Measurements from ENCODE around the gene PCYT2.

The PCYT2 gene

DNA sequence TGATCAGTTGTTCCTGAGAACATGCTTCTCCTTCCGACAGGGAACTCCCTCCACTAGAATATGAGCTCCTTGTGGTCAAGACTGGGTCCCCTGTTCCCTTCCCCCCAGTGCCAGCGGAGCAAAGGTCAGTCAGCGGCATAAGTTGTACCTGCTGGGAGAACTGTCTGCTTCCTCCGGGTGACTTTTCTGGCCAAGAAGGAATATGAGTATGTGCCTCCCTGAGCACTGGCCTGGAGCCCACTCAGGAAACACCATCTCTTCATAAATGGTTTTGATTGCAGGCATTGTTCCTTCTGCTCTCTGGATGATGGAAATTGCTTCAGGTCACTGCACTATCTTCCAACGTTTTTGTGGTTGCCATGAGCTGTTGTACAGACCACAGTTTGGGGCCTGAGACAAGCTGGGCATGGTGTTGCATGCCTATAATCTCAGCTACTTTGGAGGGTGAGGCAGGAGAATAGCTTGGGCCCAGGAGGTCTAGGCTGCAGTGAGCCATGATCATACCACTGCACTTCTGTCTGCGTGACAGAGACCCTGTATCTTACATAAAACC is 48.0 kb downstream of the PCYT2 start:
- no peak for TF ChIP-seq JUND (IDR thresholded peaks at IDR 0.05; ENCODE audit: low read depth)
- no peak for DNase-seq (ENCODE audit: low read depth in 1 of 2, low spot score in 1 of 2)
- in situ Hi-C loops (cut with HindIII; ENCODE audit: low pct_unique_long_range_greater_than_20kb, low sequenced_read_pairs): no loop called here

DNA sequence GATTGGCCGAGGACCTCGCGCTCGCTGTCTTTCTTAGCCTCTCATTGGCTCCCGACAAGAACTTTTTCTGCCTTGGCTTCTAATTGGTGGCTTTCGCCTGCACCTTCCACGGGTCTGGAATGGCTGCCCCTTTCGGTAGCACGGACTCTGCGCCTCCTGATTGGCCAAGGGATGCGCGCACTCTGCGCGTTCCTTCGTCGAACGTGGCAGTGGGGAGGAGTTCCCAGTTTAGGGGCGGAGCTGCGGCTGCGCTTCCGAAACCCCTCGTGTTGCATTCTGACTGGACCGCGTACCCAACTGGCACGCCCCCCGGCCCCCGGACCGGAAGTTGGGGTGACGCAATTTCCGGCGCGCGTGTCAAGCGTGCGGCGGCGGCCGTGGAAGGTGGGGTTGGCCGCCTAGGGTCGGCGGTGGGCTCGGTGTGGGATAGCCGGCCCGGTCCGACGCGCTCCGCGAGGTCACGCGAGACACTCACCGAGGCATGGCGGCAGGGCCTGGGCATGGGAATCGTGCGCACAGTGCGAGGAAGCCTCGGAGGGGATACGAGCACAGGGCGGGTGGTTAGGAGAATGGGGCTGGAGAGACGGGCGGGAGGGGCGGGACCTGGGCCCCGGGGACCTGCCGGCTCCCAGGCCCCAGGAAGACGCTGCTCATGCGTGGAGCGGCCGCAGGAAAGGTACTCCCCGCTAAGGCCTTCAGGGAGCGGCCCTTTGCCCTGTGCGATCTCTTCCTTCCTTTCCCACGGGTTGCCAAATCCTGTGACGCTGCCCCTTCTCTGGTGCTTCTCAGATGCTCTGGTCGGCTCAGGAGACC is 50.2 kb downstream of the PCYT2 start:
- TF ChIP-seq JUND (IDR thresholded peaks at IDR 0.05; ENCODE audit: low read depth): no peak
- in situ Hi-C loops (cut with HindIII; ENCODE audit: low pct_unique_long_range_greater_than_20kb, low sequenced_read_pairs): no loop called here
- peak; percentile 100 for DNase-seq (ENCODE audit: low read depth in 1 of 2, low spot score in 1 of 2)

DNA sequence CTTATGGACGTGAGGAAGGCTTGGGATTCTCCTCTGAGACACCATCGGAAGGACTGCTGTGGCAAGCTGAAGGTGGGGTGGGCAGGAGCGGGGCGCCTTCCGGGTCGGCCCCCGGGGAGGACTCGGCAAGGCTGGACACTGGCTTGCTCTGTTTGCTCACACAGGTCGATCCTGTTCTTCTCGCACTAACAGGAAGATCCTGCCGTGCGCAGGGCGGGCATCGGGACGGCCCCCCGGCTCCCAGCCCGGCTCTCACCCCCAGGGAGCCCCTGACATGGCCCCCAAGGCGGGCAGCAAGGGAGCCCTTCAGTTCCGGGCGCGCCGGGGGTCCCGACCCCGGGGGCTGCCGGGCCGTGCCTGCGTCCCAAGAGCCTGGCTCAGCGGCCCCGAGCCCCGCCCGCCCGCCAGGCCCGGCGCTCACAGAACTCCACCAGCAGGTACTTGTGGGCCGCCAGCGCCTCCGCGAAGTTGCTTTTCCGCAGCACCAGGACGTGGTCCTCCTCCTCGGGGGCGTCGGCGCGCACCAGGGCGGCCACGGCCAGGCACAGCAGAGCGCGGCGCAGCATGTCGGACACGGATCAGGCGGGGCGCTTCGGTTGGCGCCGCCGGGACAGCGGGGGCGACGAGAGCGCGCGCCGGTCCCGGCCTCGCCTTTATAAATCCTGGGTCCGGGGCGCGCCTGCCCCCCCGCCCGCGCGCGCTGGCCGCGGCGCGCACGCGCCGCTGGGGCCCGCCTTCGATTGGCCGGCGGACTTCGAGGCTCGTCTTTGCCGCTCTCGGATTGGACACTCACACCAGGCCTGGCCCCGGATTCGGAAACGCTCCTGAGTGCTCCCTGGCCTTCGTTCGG is 51.1 kb downstream of the PCYT2 start, which contains the start of gene P4HB:
Gene P4HB, minus strand, starts transcription at position 630 of the 850 bp plus-strand sequence. Its CDS starts 64 bp downstream, at position 566.
- no peak for TF ChIP-seq JUND (IDR thresholded peaks at IDR 0.05; ENCODE audit: low read depth)
- in situ Hi-C loops (cut with HindIII; ENCODE audit: low pct_unique_long_range_greater_than_20kb, low sequenced_read_pairs): no loop called here
- peak in 1 of 2 experiments; percentile 75 for DNase-seq (ENCODE audit: low read depth in 1 of 2, low spot score in 1 of 2)

DNA sequence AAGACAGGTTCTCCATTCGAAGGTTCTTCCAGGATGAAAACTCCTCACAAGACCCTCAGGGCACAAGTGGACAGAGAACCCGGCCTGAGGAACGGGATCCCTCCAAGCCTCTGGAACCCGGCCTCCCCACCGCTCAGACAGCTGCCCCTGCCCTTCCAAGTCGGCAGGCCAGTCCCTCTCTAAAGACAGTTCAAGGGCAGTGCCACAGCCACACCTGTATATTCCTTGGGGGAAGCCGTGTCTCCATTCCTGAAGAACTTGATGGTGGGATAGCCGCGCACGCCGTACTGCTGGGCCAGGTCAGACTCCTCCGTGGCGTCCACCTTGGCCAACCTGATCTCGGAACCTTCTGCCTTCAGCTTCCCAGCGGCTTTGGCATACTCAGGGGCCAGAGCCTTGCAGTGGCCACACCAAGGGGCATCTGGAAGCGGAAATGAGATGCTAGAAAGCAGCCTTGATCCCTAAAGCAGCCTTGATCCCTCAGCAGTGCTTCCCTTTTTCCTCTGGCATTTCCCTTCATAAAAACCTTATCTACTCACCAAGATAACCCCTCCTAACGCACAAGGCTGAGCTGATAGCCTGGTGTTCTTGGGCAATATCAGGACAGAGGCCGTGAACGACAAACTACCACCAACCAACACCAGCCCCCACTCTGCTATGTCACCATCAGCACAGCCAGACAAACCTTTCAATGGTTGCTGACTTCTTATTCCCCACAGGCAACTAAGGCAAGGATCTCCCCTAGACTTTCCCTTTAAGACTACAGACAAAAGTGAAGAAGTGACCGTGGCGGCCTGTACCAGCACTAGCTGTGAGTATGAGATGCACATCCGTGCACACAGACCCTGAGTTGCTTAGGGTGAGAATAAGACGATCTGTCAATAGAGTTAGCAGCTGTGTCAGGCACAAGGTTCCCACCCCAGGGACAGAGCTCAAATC is 52.0 kb downstream of the PCYT2 start:
- TF ChIP-seq JUND (IDR thresholded peaks at IDR 0.05; ENCODE audit: low read depth): no peak
- DNase-seq (ENCODE audit: low read depth in 1 of 2, low spot score in 1 of 2): no peak
- in situ Hi-C loops (cut with HindIII; ENCODE audit: low pct_unique_long_range_greater_than_20kb, low sequenced_read_pairs): no loop called here

DNA sequence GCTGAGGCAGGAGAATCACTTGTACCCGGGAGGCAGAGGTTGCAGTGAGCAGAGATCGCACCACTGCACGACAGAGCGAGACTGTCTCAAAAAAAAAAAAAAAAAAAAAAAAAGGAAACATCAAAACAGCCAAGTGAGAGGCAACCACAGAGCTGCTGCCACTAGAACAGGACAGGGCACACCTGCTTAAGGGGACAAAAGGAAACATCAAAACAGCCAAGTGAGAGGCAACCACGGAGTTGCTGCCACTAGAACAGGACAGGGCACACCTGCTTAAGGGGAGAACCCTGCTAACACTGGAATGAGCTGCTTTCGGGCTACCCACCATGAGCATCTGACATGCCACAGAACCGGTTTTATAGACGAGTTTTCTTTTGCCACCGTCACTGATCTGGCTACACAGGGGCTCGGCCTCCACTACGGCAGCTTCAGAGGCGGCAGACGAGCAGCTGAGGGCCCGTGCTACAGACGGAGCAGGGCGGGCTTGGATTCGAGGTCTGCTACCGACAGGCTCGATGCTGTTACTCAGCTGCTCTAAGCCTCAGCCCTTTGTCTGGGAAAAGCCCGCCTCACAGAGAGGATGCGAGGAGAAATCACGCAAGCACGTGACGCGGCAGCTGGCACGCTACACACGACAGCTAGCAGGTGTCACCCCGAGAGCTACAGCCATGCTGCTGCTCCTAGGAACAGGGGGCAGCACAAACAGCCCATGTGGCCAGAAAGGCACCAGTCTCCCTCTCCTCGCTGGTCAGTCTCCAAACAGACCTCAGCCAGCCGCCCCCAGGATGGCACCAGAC is 52.8 kb downstream of the PCYT2 start:
- DNase-seq (ENCODE audit: low read depth in 1 of 2, low spot score in 1 of 2): no peak
- in situ Hi-C loops (cut with HindIII; ENCODE audit: low pct_unique_long_range_greater_than_20kb, low sequenced_read_pairs): no loop called here
- TF ChIP-seq JUND (IDR thresholded peaks at IDR 0.05; ENCODE audit: low read depth): no peak

DNA sequence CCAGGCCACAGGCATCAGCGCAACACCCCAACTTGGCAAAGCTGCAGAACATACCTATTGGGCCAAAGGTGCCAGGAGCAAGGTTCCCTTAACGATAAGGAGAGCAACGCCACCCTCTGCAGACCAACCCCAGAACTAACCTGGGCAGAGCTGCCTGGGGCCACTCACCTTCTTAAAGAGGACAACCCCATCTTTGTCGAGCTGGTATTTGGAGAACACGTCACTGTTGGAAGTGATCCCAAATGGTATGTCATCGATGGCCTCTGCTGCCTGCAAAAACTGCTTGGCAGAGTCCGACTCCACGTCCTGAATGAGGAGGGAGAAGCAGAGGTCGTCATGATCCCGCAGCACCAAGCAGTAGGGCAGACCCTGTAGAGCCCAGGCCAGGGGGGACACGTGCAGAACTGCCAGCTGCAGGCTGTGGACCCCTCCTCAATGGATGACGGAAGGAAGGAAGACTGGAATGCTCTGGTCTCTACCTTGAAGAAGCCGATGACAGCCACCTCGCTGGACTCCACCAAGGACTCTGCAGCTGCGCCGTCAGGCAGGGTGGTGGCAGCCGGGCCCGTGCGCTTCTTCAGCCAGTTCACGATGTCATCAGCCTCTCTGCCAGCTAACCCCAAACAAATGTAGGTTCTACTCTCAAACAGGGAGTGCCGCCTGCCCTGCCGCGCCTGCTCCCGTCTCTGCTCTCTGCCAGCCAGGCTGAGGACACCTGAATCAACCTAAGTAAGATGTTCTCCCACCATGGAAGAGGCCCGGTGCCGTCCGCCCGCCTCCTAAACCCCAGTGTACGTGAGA is 56.0 kb downstream of the PCYT2 start:
- peak in 1 of 2 experiments; percentile 63 for DNase-seq (ENCODE audit: low read depth in 1 of 2, low spot score in 1 of 2)
- no peak for TF ChIP-seq JUND (IDR thresholded peaks at IDR 0.05; ENCODE audit: low read depth)
- in situ Hi-C loops (cut with HindIII; ENCODE audit: low pct_unique_long_range_greater_than_20kb, low sequenced_read_pairs): no loop called here

DNA sequence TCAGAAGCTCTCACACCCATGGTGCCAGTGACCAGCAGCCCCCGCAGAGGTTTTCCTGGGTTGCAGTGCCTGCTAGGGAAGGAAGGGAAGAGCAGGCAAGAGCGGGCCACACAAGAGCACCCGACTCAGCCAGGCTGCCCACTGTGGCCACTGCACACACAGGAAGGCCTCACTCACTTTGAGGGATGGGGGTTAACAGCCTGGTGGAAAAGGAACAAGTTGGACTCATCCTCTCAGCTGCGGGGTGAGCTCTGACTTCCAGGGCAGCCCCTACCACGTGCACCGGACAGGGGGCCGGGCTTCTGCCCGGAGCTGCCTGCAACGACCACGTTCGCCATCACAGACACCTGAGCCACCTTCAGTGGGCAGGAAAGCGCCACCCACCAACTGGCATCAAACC is 59.0 kb downstream of the PCYT2 start:
- DNase-seq (ENCODE audit: low read depth in 1 of 2, low spot score in 1 of 2): no peak
- TF ChIP-seq JUND (IDR thresholded peaks at IDR 0.05; ENCODE audit: low read depth): no peak
- in situ Hi-C loops (cut with HindIII; ENCODE audit: low pct_unique_long_range_greater_than_20kb, low sequenced_read_pairs): no loop called here

DNA sequence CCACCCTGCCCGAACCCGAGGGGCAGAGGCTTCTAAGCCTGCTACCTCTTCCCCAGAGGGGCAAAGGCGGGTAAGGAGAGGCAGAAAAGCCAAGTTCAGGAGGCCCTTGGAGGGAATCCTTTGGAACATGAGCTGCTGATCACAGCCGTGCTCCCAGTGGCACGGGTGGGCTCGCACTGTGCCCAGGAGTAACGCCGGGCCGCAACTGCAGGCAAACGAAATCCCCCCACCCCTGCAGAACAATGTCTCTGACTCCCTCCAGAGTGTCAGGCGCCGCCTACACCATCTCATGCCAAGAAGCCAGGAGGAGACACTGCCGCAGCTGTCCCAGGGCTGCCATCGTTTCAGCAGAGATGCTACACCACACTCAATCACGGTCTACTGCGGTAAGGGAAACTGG is 59.8 kb downstream of the PCYT2 start:
- no peak for DNase-seq (ENCODE audit: low read depth in 1 of 2, low spot score in 1 of 2)
- in situ Hi-C loops (cut with HindIII; ENCODE audit: low pct_unique_long_range_greater_than_20kb, low sequenced_read_pairs): no loop called here
- TF ChIP-seq JUND (IDR thresholded peaks at IDR 0.05; ENCODE audit: low read depth): no peak
